ENCODE results near the gene NF1.
A peak's percentile ranks its signal among the peaks of the same experiment; 100 is the strongest.

Gene NF1

GRCh38 chr17:31144428-31144827 is 49.7 kb downstream of the NF1 start:
- Mint-ChIP-seq H3K27me3 (ENCODE audit: low read depth) (no peaks in the 10 kb centered on the region), H3K36me3 (ENCODE audit: low read depth) (peaks cover 37% of the 10 kb centered on the region), H3K9me3 (no peaks in the 10 kb centered on the region), H3K27ac (no peak overlapping the region), H3K4me3 (no peak overlapping the region), H3K4me1 (peaks cover 11% of the 10 kb centered on the region)
- no peak for TF ChIP-seq CTCF (IDR thresholded peaks at IDR 0.05; ENCODE audit: unreplicated experiment in 3 of 3)

- TF ChIP-seq CTCF (IDR thresholded peaks at IDR 0.05; ENCODE audit: unreplicated experiment in 3 of 3): no peak
- Mint-ChIP-seq H3K4me3 (no peak overlapping the region), H3K27ac (no peak overlapping the region), H3K36me3 (ENCODE audit: low read depth) (peaks cover 37% of the 10 kb centered on the region), H3K9me3 (no peaks in the 10 kb centered on the region), H3K27me3 (ENCODE audit: low read depth) (no peaks in the 10 kb centered on the region), H3K4me1 (peaks cover 11% of the 10 kb centered on the region)
Measured at GRCh38 chr17:31144836-31145235, 50.1 kb downstream of the NF1 start.

- H3K27ac Mint-ChIP-seq: peak overlapping the region in 1 of 3 experiments; percentile 81
- peaks cover 6% of the 10 kb centered on the region for H3K9me3 Mint-ChIP-seq
- peaks cover 11% of the 10 kb centered on the region for H3K4me1 Mint-ChIP-seq
- H3K36me3 Mint-ChIP-seq (ENCODE audit: low read depth): peaks cover 49% of the 10 kb centered on the region
- no peak overlapping the region for H3K4me3 Mint-ChIP-seq
- TF ChIP-seq CTCF (IDR thresholded peaks at IDR 0.05; ENCODE audit: unreplicated experiment in 3 of 3): no peak
- H3K27me3 Mint-ChIP-seq (ENCODE audit: low read depth): no peaks in the 10 kb centered on the region
Measured at GRCh38 chr17:31147507-31148202, 52.9 kb downstream of the NF1 start.

- H3K9me3 Mint-ChIP-seq: peaks cover 8% of the 10 kb centered on the region
- H3K4me1 Mint-ChIP-seq: peaks cover 11% of the 10 kb centered on the region
- peaks cover 55% of the 10 kb centered on the region for H3K36me3 Mint-ChIP-seq (ENCODE audit: low read depth)
- peak overlapping the region in 1 of 3 experiments; percentile 81 for H3K27ac Mint-ChIP-seq
- TF ChIP-seq CTCF (IDR thresholded peaks at IDR 0.05; ENCODE audit: unreplicated experiment in 3 of 3): no peak
- no peak overlapping the region for H3K4me3 Mint-ChIP-seq
- no peaks in the 10 kb centered on the region for H3K27me3 Mint-ChIP-seq (ENCODE audit: low read depth)
Measured at GRCh38 chr17:31148205-31148604, 53.4 kb downstream of the NF1 start.

- Mint-ChIP-seq H3K4me1 (peaks cover 18% of the 10 kb centered on the region), H3K4me3 (no peak overlapping the region)
- no peak for TF ChIP-seq CTCF (IDR thresholded peaks at IDR 0.05; ENCODE audit: unreplicated experiment in 3 of 3)
Measured at GRCh38 chr17:31152271-31152670, 57.5 kb downstream of the NF1 start.

GRCh38 chr17:31155208-31155810 is 60.5 kb downstream of the NF1 start:
- Mint-ChIP-seq H3K9me3 (peaks cover 8% of the 10 kb centered on the region), H3K27me3 (ENCODE audit: low read depth) (no peaks in the 10 kb centered on the region), H3K4me3 (no peak overlapping the region), H3K27ac (peak overlapping the region in 2 of 3 experiments; percentile 6 to 47), H3K4me1 (peaks cover 8% of the 10 kb centered on the region), H3K36me3 (ENCODE audit: low read depth) (peaks cover 63% of the 10 kb centered on the region)
- no peak for TF ChIP-seq CTCF (IDR thresholded peaks at IDR 0.05; ENCODE audit: unreplicated experiment in 3 of 3)

More at GRCh38 chr17:31152271-31152670, 57.5 kb downstream of the NF1 start:
- Mint-ChIP-seq H3K36me3 (ENCODE audit: low read depth) (peaks cover 56% of the 10 kb centered on the region), H3K9me3 (peaks cover 8% of the 10 kb centered on the region), H3K27ac (no peak overlapping the region), H3K27me3 (ENCODE audit: low read depth) (no peaks in the 10 kb centered on the region)
